Dermis microvascular lymphatic vessel endothelial cell (primary cell): Measurements from ENCODE around the gene LCAT. TPM values are rescaled to one million over a fixed set of nuclear protein-coding genes. Genes with fewer than 3 reads are reported as not detected.
"Not testable (repeated sequence)": the region's sequence is repeated elsewhere in the genome, so short reads cannot be mapped to it uniquely, and the experiment has no call there.

Experiments
- DNase-seq, 2 donors: peaks; one replicate each; pipeline versions ENCODE4 v3.0.0 to v3.0.0-alpha.2; 2010; ENCODE audit warnings: low read depth in 2 of 2
- total RNA-seq: library from RNA; depleted of rRNA; stranded (reverse); fragments of >200 nt; gene quantifications from 2 replicates; pipeline ENCODE4 v1.2.1, GENCODE V29; 2014

LCAT gene
- total RNA-seq, 1 donor from 2014 or later: 1.8 TPM

- DNase-seq: no peak
Observed at GRCh38 chr16:67915831-67916723, 27.8 kb downstream of the LCAT start.

GRCh38 chr16:67915496-67915769 lies 28.5 kb downstream of the LCAT start:
- not testable (repeated sequence) for DNase-seq

- DNase-seq: no peak
Observed at GRCh38 chr16:67914758-67915495, 29.0 kb downstream of the LCAT start.

- DNase-seq: peak in 1 of 2 donors; percentile 49
Observed at GRCh38 chr16:67910158-67910557, 33.8 kb downstream of the LCAT start.

GRCh38 chr16:67909056-67909742 lies 34.7 kb downstream of the LCAT start:
- DNase-seq: no peak

GRCh38 chr16:67907397-67908180 lies 36.3 kb downstream of the LCAT start:
- DNase-seq: no peak

GRCh38 chr16:67902831-67903230 lies 41.1 kb downstream of the LCAT start:
- DNase-seq: peak in 1 of 2 donors; percentile 87

- DNase-seq: no peak
Observed at GRCh38 chr16:67901734-67902133, 42.2 kb downstream of the LCAT start.

GRCh38 chr16:67897231-67897630 lies 46.7 kb downstream of the LCAT start:
- peak in 1 of 2 donors; percentile 93 for DNase-seq

- peak in 1 of 2 donors; percentile 40 for DNase-seq
Observed at GRCh38 chr16:67893743-67894399, 50.0 kb downstream of the LCAT start.

GRCh38 chr16:67892899-67893742 lies 50.8 kb downstream of the LCAT start, which contains the start of gene PSKH1:
Gene PSKH1 (plus strand): TSS chr16:67893254. CDS start chr16:67908750, 15,496 bp downstream.
- peak; percentile 83 to 97 for DNase-seq

- no peak for DNase-seq
Observed at GRCh38 chr16:67892375-67892774, 51.5 kb downstream of the LCAT start.

Other genes with a start within 250 kb of the LCAT start
- 49.2 and 78.0 TPM in 2 replicates for gene GFOD2, start 224.8 kb downstream of the LCAT start, total RNA-seq
- 5.0 and 11.4 TPM in 2 replicates for gene RANBP10, start 137.6 kb downstream of the LCAT start, total RNA-seq
- 0.26 and 0.51 TPM in 2 replicates for gene TSNAXIP1, start 137.2 kb downstream of the LCAT start, total RNA-seq
- 30.2 and 40.0 TPM in 2 replicates for gene THAP11, start 101.8 kb downstream of the LCAT start, total RNA-seq
- gene NUTF2, start 97.2 kb downstream of the LCAT start, total RNA-seq: 214 and 283 TPM in 2 replicates
- gene CENPT, start 96.4 kb downstream of the LCAT start, total RNA-seq: 14.5 and 20.0 TPM in 2 replicates
- gene EDC4, start 71.1 kb downstream of the LCAT start, total RNA-seq: 52.2 and 64.1 TPM in 2 replicates
- 0.13 TPM in 2 replicates for gene NRN1L, start 59.2 kb downstream of the LCAT start, total RNA-seq
- 8.7 and 17.6 TPM in 2 replicates for gene PSKH1, start 50.9 kb downstream of the LCAT start, total RNA-seq
- 0.25 and 0.26 TPM in 2 replicates for gene CTRL, start 12.3 kb downstream of the LCAT start, total RNA-seq
- gene PSMB10, start 7.3 kb downstream of the LCAT start, total RNA-seq: 76.5 and 89.4 TPM in 2 replicates
- 46.7 and 97.0 TPM in 2 replicates for gene SLC12A4, start 24.5 kb upstream of the LCAT start, total RNA-seq
- gene DPEP3, start 36.4 kb upstream of the LCAT start, total RNA-seq: 0.13 TPM in 1 of 2 replicates, not detected in the other
- gene DPEP2, start 55.4 kb upstream of the LCAT start, total RNA-seq: 4.1 and 25.5 TPM in 2 replicates
- not detected in 2 replicates for gene DPEP2NB, start 71.8 kb upstream of the LCAT start, total RNA-seq
- gene DDX28, start 79.1 kb upstream of the LCAT start, total RNA-seq: 14.5 and 27.6 TPM in 2 replicates
- gene DUS2, start 79.2 kb upstream of the LCAT start, total RNA-seq: 19.4 and 22.5 TPM in 2 replicates
- gene NFATC3, start 141.2 kb upstream of the LCAT start, total RNA-seq: 15.7 and 24.9 TPM in 2 replicates